ENCODE data around the gene ACADVL.

DNA sequence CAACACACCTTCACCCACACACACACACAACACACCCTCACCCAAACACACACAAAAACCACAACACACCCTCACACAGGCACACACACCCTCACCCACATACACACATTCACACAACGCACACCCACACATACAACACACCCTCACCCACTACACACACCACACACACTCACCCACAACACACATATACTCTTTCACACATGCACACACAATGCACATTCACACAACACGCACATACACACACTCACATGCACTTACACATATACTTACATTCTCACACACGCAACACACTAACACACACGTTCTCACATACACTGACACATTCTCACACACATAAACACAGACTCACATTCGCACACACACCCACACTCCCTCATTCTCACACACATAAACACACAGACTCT, 44.4 kb upstream of the ACADVL start:
- TF ChIP-seq, protein P1, sequence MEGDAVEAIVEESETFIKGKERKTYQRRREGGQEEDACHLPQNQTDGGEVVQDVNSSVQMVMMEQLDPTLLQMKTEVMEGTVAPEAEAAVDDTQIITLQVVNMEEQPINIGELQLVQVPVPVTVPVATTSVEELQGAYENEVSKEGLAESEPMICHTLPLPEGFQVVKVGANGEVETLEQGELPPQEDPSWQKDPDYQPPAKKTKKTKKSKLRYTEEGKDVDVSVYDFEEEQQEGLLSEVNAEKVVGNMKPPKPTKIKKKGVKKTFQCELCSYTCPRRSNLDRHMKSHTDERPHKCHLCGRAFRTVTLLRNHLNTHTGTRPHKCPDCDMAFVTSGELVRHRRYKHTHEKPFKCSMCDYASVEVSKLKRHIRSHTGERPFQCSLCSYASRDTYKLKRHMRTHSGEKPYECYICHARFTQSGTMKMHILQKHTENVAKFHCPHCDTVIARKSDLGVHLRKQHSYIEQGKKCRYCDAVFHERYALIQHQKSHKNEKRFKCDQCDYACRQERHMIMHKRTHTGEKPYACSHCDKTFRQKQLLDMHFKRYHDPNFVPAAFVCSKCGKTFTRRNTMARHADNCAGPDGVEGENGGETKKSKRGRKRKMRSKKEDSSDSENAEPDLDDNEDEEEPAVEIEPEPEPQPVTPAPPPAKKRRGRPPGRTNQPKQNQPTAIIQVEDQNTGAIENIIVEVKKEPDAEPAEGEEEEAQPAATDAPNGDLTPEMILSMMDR (IDR thresholded peaks at IDR 0.05; ENCODE audit: low read length), result no peak
- no peak for TF ChIP-seq EZH2 (IDR thresholded peaks at IDR 0.05; ENCODE audit: borderline replicate concordance, low read length)

Data from OCI-LY1 (cell line).